ENCODE results near the gene MBIP.

MBIP gene

DNA sequence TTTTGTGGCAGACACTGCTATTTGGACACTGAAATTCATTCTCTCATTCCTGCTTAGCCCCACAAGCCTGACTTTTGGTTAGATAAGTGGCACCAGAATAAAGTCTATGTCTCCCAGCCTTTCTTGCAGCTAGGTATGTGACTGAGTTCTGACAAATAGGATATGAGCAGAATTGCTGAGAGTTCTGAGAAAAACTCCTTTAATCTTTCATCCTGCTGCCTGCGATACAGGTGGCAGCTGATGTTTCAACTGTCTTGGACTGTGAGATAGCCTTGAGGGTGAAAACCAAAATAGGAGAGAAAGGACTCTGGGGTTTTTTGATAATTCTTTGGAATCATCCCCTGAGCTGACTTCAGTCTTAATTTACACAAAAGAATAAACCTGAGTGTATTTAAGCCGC lies 55.8 kb downstream of the MBIP start:
- Histone ChIP-seq H3K27me3 (ENCODE audit: control insufficient read depth in 1 of 2, insufficient read depth in 2 of 2, low read length in 2 of 2) (no peaks in the 10 kb centered on the region), H3K9me3 (ENCODE audit: control insufficient read depth in 2 of 2, low read length in 2 of 2) (no peaks in the 10 kb centered on the region), H3K4me3 (ENCODE audit: low read length in 2 of 2) (no peak overlapping the region), H3K4me1 (ENCODE audit: control insufficient read depth, insufficient read depth, low read length) (no peaks in the 10 kb centered on the region), H3K9ac (ENCODE audit: low read length in 2 of 2) (no peak overlapping the region), H3K27ac (ENCODE audit: low read length) (no peak overlapping the region), H3K36me3 (ENCODE audit: control insufficient read depth in 2 of 2, insufficient read depth in 2 of 2, low read length in 2 of 2) (no peaks in the 10 kb centered on the region)

DNA sequence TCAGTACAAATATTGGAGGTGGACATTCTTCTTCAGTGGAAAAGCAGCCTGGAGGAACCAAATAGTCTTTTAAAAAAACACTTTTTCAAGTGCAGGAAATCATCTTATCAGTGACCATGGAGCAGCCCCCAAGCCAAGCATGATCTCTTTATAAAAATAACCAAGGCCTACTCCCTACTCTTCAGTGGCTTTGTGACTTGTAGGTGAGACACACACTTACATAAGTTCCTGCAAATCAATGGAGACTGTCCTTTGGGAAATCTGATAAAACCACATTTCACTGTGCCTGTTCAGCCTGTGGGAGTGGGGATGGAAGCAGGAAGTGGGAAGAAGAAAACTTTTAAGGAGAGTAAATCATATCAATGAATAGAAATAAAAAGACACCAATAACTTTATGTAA lies 56.3 kb downstream of the MBIP start:
- no peaks in the 10 kb centered on the region for H3K9me3 ChIP-seq (ENCODE audit: control insufficient read depth in 2 of 2, low read length in 2 of 2)
- no peaks in the 10 kb centered on the region for H3K36me3 ChIP-seq (ENCODE audit: control insufficient read depth in 2 of 2, insufficient read depth in 2 of 2, low read length in 2 of 2)
- no peak overlapping the region for H3K9ac ChIP-seq (ENCODE audit: low read length in 2 of 2)
- no peaks in the 10 kb centered on the region for H3K4me1 ChIP-seq (ENCODE audit: control insufficient read depth, insufficient read depth, low read length)
- H3K27me3 ChIP-seq (ENCODE audit: control insufficient read depth in 1 of 2, insufficient read depth in 2 of 2, low read length in 2 of 2) = no peaks in the 10 kb centered on the region
- H3K27ac ChIP-seq (ENCODE audit: low read length) = no peak overlapping the region
- H3K4me3 ChIP-seq (ENCODE audit: low read length in 2 of 2) = no peak overlapping the region

DNA sequence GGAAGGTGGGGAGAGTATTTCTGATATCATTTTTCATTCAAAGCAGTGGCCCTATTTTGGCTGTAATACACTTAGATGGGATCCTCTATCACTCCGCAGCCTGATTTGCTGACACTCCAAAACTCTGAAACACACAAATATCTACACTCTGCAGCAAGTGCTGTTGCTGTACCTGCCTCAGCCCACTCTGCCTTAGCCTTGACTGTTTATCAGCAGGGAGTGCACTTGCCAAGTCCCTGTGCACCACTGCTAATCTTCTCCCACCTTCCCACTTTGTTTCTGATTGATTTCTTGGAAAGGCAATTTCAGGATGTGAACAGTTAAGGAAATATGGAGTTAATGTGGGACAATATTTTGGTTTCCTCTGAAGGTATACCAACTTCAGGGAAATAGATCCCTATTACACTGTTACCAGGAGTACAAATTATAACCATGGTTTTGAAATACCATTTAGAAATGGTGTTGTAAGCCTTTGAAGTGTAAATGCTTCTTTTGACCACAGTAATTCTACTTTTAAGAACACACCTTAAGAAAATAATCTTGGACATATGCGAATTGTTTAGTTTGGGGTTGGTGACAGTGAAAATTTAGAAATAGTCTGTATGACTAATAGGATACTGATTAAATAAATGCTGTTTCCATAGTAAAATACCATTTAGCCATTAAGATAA lies 59.3 kb downstream of the MBIP start:
- H3K4me3 ChIP-seq (ENCODE audit: low read length in 2 of 2) = no peak overlapping the region
- H3K36me3 ChIP-seq (ENCODE audit: control insufficient read depth in 2 of 2, insufficient read depth in 2 of 2, low read length in 2 of 2) = no peaks in the 10 kb centered on the region
- H3K9ac ChIP-seq (ENCODE audit: low read length in 2 of 2) = no peak overlapping the region
- H3K27me3 ChIP-seq (ENCODE audit: control insufficient read depth in 1 of 2, insufficient read depth in 2 of 2, low read length in 2 of 2) = no peaks in the 10 kb centered on the region
- H3K27ac ChIP-seq (ENCODE audit: low read length) = no peak overlapping the region
- H3K4me1 ChIP-seq (ENCODE audit: control insufficient read depth, insufficient read depth, low read length) = no peaks in the 10 kb centered on the region
- H3K9me3 ChIP-seq (ENCODE audit: control insufficient read depth in 2 of 2, low read length in 2 of 2) = no peaks in the 10 kb centered on the region

DNA sequence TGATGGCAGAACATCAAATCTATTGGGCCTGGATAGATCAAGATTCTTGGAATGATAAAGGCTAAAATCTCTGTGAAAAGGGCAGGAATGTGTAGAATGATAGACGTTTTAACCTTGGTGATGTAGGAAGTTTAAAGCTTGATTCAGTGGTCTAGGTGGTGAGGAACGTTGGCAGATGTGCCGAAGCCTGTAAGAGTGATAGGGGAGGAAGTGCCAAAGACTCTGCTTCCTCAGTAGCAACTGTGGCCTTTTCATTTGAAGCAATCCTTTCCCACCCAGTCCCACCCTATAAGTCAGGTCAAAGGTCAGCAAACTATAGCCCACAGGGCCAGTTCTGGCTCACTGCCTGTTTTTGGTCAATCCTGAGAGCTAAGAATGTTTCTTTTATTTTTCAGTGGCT lies 62.2 kb downstream of the MBIP start:
- no peak overlapping the region for H3K27ac ChIP-seq (ENCODE audit: low read length)
- H3K4me1 ChIP-seq (ENCODE audit: control insufficient read depth, insufficient read depth, low read length) = no peaks in the 10 kb centered on the region
- no peak overlapping the region for H3K9ac ChIP-seq (ENCODE audit: low read length in 2 of 2)
- H3K9me3 ChIP-seq (ENCODE audit: control insufficient read depth in 2 of 2, low read length in 2 of 2) = no peaks in the 10 kb centered on the region
- H3K4me3 ChIP-seq (ENCODE audit: low read length in 2 of 2) = no peak overlapping the region
- no peaks in the 10 kb centered on the region for H3K27me3 ChIP-seq (ENCODE audit: control insufficient read depth in 1 of 2, insufficient read depth in 2 of 2, low read length in 2 of 2)
- H3K36me3 ChIP-seq (ENCODE audit: control insufficient read depth in 2 of 2, insufficient read depth in 2 of 2, low read length in 2 of 2) = no peaks in the 10 kb centered on the region

DNA sequence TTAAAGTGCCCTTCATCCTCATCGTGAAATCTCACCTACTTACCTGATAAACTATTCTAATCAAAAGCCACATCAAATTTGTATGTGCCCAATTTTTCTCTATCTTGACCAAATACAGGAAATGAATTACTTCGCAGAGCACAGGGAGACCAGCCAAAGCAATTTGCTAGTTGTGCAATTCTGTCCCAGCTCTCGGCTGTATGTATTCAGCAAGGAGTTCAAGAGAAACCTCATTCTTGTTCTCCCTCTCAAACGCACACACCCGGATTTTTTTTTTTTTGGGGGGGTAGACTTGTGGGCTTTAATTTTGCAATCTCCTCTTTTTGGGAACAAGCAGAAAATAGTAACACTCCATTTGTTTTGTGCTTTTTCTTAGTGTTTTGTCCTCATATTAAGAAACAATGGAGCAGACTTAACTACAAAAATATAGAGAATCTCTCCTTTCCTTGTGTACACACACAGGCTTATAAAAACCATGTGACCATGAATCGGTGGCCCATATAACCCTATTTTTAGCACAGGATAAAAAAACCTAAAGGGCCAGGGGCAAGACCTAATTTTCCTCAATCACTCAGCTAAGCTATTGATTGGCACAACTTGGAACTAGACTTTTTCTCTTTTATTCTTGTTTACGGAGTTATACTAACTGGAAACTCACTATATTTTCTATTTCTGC lies 64.2 kb downstream of the MBIP start:
- Histone ChIP-seq H3K4me1 (ENCODE audit: control insufficient read depth, insufficient read depth, low read length) (no peaks in the 10 kb centered on the region), H3K36me3 (ENCODE audit: control insufficient read depth in 2 of 2, insufficient read depth in 2 of 2, low read length in 2 of 2) (no peaks in the 10 kb centered on the region), H3K27me3 (ENCODE audit: control insufficient read depth in 1 of 2, insufficient read depth in 2 of 2, low read length in 2 of 2) (no peaks in the 10 kb centered on the region), H3K9ac (ENCODE audit: low read length in 2 of 2) (no peak overlapping the region), H3K4me3 (ENCODE audit: low read length in 2 of 2) (no peak overlapping the region), H3K27ac (ENCODE audit: low read length) (no peak overlapping the region), H3K9me3 (ENCODE audit: control insufficient read depth in 2 of 2, low read length in 2 of 2) (no peaks in the 10 kb centered on the region)

DNA sequence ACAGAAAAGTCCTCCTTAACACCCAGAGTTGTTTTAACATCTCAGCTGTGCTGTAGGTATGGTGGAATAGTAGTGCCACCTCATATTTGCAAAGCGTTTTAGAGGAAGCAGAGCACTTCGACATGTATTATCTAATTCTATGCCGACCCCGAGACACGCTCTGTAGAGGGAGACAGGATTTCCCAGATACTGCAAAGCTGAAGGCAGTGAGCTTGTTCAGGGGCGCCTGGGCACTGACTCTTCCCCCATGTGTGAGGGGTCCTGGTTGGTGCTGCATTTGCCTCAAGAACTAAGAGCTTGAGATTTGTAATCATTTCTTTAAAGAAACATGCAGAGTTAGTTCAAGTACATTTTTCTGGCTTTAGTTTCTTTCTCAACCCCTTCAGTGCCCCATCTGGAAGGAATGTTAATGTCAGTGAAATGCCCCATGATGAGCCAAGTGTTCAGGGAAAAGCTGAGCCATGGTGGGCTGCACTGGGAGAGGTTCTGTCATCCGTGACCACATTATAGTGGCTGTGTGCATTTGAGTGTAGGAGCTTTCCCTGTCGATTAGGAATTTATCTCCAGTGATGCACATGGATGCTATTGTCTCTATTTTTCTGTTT lies 66.3 kb downstream of the MBIP start:
- Histone ChIP-seq H3K4me1 (ENCODE audit: control insufficient read depth, insufficient read depth, low read length) (no peaks in the 10 kb centered on the region), H3K27me3 (ENCODE audit: control insufficient read depth in 1 of 2, insufficient read depth in 2 of 2, low read length in 2 of 2) (no peaks in the 10 kb centered on the region), H3K4me3 (ENCODE audit: low read length in 2 of 2) (no peak overlapping the region), H3K36me3 (ENCODE audit: control insufficient read depth in 2 of 2, insufficient read depth in 2 of 2, low read length in 2 of 2) (no peaks in the 10 kb centered on the region), H3K9me3 (ENCODE audit: control insufficient read depth in 2 of 2, low read length in 2 of 2) (no peaks in the 10 kb centered on the region), H3K27ac (ENCODE audit: low read length) (no peak overlapping the region), H3K9ac (ENCODE audit: low read length in 2 of 2) (no peak overlapping the region)

Measured in stomach smooth muscle (tissue), 2 donors.